Panc1 (cell line): ENCODE measurements around the gene NKX1-2. TPM values are rescaled to one million over a fixed set of nuclear protein-coding genes. Genes with fewer than 3 reads are reported as not detected.

Experiments
- ATAC-seq: fragments of 200-7000 bp; cut with Tn5 transposase; 2 replicates; pipeline ENCODE4 v1.9.1; 2020; ENCODE audit warnings: mild to moderate bottlenecking, moderate library complexity
- BruUV-seq: library from RNA; stranded (reverse); fragments of 400-500 nt; replicated peaks from 2 replicates; lab custom pipeline; 2021; lab: Mats Ljungman, UMichigan
- CTCF ChIA-PET: fragments of 300-600 bp; sonication (Branson Sonifier 250); formaldehyde crosslinking; loops from one replicate; lab custom pipeline; 2022; ENCODE audit warnings: antibody characterized with exemption; lab: Charles Lee
- POLR2A ChIA-PET: fragments of 300-600 bp; sonication (Branson Sonifier 250); formaldehyde crosslinking; loops from one replicate; lab custom pipeline; 2022; ENCODE audit warnings: antibody characterized with exemption; lab: Charles Lee
- DNase-seq: peaks from one replicate; pipeline ENCODE4 v3.0.0-alpha.2; 2010; ENCODE audit warnings: low read depth, low spot score
- H3K27ac ChIP-seq: 2 replicates; pipeline ENCODE4 v1.5.1; 2011; ENCODE audit warnings: mild to moderate bottlenecking, low read length, inconsistent platforms
- H3K27me3 ChIP-seq: fragments of 200-500 bp; sonication (Bioruptor generic); 2 replicates; pipeline ENCODE4 v1.6.0; 2014; ENCODE audit warnings: low read length, inconsistent platforms; ENCODE audit not compliant: control insufficient read depth, insufficient read depth
- H3K36me3 ChIP-seq: fragments of 200-500 bp; sonication (Bioruptor generic); 2 replicates; pipeline ENCODE4 v1.5.1; 2014; ENCODE audit warnings: inconsistent platforms, mild to moderate bottlenecking, low read length, moderate library complexity; ENCODE audit not compliant: control insufficient read depth, insufficient read depth
- H3K4me1 ChIP-seq: 2 replicates; pipeline ENCODE4 v1.5.1; 2011; ENCODE audit warnings: inconsistent platforms, mild to moderate bottlenecking, low read length, moderate library complexity; ENCODE audit not compliant: control insufficient read depth, insufficient read depth
- H3K4me3 ChIP-seq, 2 experiments: 2 replicates each; pipeline ENCODE4 v1.5.1; 2011 to 2012; ENCODE audit warnings: low read depth in 2 of 2, low read length in 2 of 2, mild to moderate bottlenecking in 2 of 2, inconsistent platforms in 1 of 2, moderate library complexity in 1 of 2
- H3K9me3 ChIP-seq: fragments of 200-500 bp; sonication (Bioruptor generic); 2 replicates; pipeline ENCODE4 v1.5.1; 2014; ENCODE audit warnings: low read depth, mild to moderate bottlenecking, inconsistent platforms, low read length, moderate library complexity; ENCODE audit not compliant: control insufficient read depth, insufficient read depth
- CTCF ChIP-seq: fragments of 450-650 bp; IDR thresholded peaks from 2 replicates; pipeline ENCODE4 v1.5.1; 2017; ENCODE audit warnings: mild to moderate bottlenecking
- POLR2AphosphoS5 ChIP-seq: IDR thresholded peaks from 2 replicates; pipeline ENCODE4 v1.6.1; 2012; ENCODE audit warnings: mild to moderate bottlenecking, low read depth, low read length, moderate library complexity
- REST ChIP-seq, 2 experiments: IDR thresholded peaks; 2 replicates each; pipeline ENCODE4 v1.6.1; 2011 to 2012; ENCODE audit warnings: low read depth in 2 of 2, control low read depth in 1 of 2, low read length in 1 of 2, mild to moderate bottlenecking in 1 of 2, moderate library complexity in 1 of 2; ENCODE audit not compliant: insufficient read depth in 1 of 2
- SIN3A ChIP-seq: IDR thresholded peaks from 2 replicates; pipeline ENCODE4 v1.6.1; 2012; ENCODE audit warnings: low read depth, mild to moderate bottlenecking, low read length, moderate library complexity, borderline replicate concordance; ENCODE audit not compliant: insufficient read depth
- TCF7L2 ChIP-seq: IDR thresholded peaks from 2 replicates; pipeline ENCODE4 v1.6.1; 2011; ENCODE audit warnings: mild to moderate bottlenecking, low read depth, low read length, inconsistent platforms
- in situ Hi-C: cut with HindIII; loops from 2 replicates; pipeline ENCODE4 v1.10.0; 2016; ENCODE audit warnings: low sequenced_read_pairs, low pct_unique_long_range_greater_than_20kb
- intact Hi-C: fragments of 100-400 bp; cut with micrococcal nuclease; formaldehyde crosslinking; loops from one replicate; pipeline ENCODE4 v1.10.0; 2022; ENCODE audit not compliant: unreplicated experiment
- total RNA-seq: library from RNA; stranded (reverse); gene quantifications from one replicate; pipeline ENCODE4 v1.2.1, GENCODE V29; 2021; ENCODE audit not compliant: unreplicated experiment

NKX1-2 gene
- total RNA-seq, 1 experiment from 2014 or later, result 0.15 TPM

GRCh38 chr10:124469956-124470484 lies 20.2 kb upstream of the NKX1-2 start:
- no peak for DNase-seq
- BruUV-seq, result no TSS peak
- Histone ChIP-seq H3K27me3 (no peaks in the 10 kb centered on the region), H3K4me3 (no peak overlapping the region), H3K27ac (no peak overlapping the region), H3K9me3 (no peaks in the 10 kb centered on the region), H3K4me1 (peaks cover 4% of the 10 kb centered on the region), H3K36me3 (no peaks in the 10 kb centered on the region)
- in situ Hi-C loops (no loop called here), intact Hi-C loops (no loop called here)
- ATAC-seq, result 0 out of 2 replicates have a peak, but pooled peaks have one; percentile 21
- CTCF ChIA-PET, result no interaction called here
- TF ChIP-seq TCF7L2 (no peak), CTCF (no peak), REST (IDR thresholded peaks at IDR 0.05; ENCODE audit: insufficient read depth in 1 of 2, low read depth in 2 of 2, low read length in 1 of 2) (no peak)
- POLR2A ChIA-PET, result no interaction called here

GRCh38 chr10:124468624-124469023 lies 18.8 kb upstream of the NKX1-2 start:
- DNase-seq (no peak), ATAC-seq (no peak)
- no peak overlapping the region for H3K4me3 ChIP-seq
- peaks cover 4% of the 10 kb centered on the region for H3K4me1 ChIP-seq
- in situ Hi-C loops, result no loop called here
- no peaks in the 10 kb centered on the region for H3K36me3 ChIP-seq
- H3K9me3 ChIP-seq, result no peaks in the 10 kb centered on the region
- ChIA-PET CTCF (interaction anchor here (0.7 kb wide), 1 partner anchor 10 kb away, joined by 6 read pairs; no protein-coding TSS in a partner anchor), POLR2A (no interaction called here)
- BruUV-seq, result no TSS peak
- intact Hi-C loops, result no loop called here
- no peaks in the 10 kb centered on the region for H3K27me3 ChIP-seq
- no peak overlapping the region for H3K27ac ChIP-seq
- TF ChIP-seq POLR2AphosphoS5 (no peak), SIN3A (no peak), CTCF (no peak), TCF7L2 (no peak), REST (IDR thresholded peaks at IDR 0.05; ENCODE audit: insufficient read depth in 1 of 2, low read depth in 2 of 2, low read length in 1 of 2) (no peak)
